SKM-1 (cell line): Measurements from ENCODE around the gene MGLL.

ENCODE experiments used
- DNase-seq: peaks from one replicate; lab custom pipeline; 2025; ENCODE audit not compliant: unreplicated experiment; lab: John Stamatoyannopoulos, UW

Gene MGLL

DNA sequence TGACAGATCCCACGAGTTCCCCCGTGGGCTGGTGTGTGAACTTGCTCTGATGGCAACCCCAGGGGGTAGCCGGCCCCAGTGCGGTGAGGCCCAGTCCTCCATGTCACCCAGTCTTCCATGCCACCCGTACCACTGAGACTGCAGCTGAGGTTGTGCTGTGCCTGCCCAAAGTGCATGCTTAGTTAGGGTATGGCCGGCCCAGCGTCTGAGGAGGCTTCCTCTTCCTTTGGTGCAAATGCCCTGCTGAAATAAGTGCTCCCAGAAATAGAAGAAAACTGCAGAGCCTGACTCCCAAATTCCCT is 31.5 kb downstream of the MGLL start:
- no peak for DNase-seq

DNA sequence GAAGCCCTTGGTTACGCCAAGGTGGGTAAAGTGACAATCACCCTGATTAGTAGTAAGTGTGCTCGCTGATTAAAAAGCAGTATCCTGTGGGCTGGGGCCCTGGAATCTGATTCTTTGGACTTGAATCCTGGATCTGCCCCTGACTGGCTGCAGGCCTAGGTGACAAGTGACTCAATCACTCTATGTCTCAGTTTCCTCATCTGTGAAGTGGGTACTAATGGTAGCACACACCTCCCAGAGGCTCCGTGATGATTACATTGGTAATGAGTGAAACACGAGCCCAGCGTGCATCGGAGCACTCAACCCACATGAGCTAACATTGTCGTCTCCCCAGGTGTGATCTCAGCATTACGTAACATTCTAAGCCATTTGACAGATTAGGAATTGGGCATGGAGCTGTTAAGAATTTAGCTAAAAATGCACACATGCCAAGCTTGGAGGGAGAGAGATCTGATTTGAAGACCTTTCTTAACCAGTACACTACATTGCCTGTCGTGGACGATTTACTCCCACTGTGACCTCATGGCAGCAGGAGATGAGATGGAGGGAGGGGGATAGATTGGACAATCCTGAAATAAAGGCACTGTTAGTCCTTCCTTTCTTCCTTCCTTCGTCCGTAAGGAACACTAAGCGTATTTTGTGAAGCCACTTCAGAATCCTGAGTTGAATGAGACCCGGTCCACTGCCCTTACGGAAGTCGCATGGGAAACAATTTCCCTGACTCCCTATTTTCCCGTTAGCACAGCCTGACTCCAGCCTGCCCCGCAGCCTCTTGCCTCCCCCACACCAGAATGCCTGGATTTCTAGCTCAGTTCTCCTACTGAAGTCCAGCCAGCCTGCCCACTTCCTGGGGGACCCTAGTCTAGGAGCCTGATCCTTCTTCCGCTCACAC is 32.1 kb downstream of the MGLL start:
- no peak for DNase-seq

DNA sequence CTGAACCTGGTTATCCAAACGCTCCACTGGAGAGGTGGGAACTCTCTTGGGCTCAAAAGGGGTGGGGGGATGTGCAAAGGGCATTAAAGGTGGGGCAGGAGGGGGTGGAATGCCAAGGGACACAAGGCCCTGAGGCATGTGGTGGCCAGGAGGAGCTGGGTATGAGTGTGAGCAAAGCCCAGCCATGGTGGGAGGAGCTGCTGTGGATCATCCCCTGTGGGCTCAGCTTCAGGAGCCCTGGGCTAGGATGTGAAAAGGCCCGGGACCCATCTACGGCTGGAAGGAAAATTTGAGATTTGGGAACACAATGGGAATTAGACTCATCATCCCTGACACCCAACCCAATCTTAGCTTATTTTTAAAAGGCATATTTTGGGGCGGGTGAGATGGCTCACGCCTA is 33.3 kb downstream of the MGLL start:
- DNase-seq: no peak

DNA sequence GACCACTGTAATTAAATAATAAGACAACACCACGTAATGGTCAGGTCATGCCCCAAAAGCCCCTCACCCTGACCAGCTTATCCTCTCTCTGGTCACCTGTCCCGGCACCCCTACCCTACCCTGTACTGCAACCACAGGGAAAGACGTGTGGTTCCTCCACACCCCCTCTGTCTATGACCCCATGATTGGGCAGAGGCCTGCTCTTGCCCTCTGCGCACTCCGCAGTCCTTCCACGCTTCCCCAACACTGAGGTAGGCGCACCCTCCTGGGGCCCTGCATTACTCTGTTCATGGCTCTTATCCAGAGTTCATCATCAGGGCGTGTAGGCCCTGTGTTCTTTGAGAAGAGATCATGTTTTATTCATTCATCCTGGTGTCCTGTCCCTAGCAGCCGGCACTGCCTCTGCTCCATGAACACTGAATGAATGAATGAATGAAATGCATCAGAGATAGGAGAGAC is 33.8 kb downstream of the MGLL start:
- no peak for DNase-seq

DNA sequence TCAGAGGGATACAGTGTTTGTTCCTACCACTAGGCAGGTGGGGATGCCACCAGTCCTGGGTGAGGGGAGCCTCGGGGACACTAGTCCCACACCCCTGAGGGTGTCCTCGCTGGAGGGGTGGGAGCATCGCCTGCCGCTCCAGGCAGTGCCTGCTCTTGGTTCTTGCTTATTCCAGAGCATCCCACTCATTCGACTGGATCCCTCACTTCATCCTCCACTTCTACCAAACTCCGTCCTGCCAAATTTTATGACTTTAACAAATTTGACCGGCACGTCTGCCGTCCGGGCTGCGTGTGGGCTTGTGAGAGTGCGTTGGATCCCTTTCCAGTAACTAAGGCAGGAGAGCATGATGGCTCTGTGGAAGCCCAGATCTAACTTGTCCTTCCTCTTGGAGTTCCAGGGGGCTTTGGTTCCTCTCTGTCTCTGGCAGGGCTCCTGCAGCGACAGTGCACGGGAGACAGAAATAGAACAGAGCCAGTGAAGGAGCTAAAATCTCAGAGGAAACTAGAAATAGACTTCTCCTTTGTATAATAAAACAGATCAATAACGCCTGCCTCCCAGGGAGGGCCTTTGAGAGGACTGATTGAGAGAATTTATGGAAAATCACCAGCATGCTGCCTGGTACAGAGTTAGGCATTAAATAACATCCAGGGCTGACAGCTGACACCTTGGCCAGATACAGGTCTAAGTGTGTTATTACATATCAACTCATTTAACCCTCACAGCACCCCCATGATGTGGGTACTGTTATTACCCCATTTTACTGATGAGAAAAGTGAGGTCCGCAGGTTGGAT is 34.5 kb downstream of the MGLL start:
- DNase-seq: no peak

DNA sequence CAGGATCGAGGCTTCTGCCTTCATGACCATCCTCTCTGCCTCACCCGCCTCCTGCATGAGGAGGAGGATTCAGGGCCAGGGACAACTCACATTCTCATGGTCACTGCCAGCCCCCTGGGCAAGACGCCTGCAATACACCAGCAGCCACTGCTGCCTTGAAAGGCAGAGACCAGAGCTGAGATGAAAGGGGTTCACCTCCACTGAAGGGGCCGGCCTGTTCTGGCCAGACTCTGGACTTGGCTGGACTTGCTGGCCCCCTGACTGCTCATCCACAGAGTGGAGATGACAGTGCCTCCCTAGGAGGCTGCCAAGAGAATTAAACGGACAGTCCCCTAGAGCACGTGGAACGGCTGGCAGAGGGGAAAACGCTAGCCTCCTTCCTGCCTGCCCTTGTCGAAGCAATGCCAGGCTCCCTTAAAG is 35.2 kb downstream of the MGLL start:
- DNase-seq: no peak

DNA sequence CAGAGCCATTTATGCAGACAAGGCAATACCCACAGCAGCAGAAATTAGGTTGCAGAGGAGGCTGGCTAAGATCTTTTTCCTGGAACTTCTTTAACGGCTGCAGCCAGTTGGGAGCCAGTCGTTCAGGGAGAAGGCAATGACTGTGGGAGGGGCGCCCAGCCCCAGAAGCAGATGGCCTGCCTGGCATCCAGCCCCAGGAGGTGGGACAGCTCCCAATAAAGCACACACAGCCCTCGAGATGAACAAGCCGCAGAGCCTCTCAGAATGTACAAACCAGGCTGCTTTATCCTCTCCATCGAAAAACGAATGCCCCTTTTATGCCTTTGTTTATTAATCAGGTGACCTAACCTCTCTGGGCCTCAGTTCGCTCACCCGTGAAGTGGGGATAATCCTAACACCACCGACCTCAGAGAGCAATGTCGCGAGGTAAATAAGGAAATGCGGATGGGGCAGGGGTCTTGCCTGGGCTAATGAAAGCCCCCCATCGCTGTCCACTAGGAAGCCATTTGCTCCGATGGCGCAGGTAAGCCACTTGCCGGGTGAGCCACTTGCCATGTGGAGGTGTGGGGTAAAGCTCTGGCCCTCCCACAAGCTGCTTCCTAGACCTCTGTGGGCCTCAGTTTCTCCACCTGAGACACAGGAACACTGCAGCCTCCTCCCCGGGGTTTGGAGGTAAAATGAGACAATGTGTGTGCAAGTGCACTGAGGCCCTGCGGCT is 35.8 kb downstream of the MGLL start:
- DNase-seq: no peak

DNA sequence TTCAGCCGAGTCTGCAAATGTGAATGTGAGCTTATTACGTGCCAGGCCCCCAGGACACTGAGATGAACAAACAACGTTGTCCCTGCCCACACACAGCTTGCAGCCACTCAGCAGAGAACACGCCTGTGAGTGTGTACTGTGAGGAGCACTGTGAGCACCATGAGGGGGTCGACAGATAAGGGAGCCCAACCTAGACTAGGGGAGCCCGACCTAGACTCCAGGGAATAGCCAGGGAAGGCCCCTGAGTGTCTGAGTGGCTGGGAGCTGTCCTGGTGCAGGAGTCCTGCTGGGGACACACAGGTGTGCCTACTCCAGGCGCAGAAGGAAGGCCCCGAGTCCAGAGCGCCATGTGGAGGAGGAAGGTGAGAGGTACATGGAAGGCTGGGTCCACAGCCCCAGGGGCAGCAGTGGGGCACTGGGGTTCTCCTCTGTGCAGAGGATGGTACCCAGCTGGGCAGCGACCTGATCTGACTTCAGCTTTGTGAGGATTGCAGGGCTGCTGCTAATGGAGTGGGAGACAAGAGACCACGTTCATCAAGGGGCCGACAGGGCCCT is 36.5 kb downstream of the MGLL start:
- DNase-seq: no peak

DNA sequence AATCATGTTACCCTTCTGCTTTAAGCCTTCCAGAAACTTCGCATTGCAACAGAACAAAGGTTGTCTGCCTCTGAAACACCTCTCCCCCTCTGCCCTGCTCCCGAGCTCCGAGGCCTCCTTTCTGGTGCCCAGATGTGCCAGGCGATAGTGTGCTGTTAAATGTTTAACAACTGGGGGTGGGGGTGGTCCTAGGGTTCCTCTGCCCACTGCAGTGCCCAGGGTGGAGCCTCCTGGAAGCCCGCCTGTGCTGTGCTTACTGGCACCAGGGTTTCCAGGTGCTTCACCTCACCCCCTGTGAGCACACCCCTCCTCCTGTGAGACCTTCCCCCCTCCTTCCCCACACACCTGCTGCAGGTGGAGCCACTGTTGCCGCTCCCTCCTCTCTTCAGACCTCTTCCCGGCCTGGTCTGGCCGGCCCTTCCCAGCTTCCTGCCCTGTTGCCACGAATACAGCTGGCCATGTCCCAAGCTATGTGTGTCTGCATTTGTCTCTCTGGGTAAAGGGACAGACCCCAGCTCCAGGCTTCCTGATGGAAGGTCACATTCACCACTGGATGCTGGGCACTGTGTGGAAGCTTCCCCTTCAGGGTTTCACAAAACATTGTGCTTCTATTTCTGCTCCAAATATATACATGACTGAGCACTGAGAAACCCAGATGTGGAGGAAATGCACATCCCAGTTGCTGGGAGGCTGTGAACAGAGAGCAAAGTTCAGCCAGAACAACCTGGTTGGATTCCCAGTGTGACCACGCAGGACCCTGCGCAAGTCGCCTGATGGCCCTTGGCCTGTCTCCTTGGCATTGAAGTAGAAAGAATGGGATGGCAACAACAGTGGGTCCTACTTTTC is 37.2 kb downstream of the MGLL start:
- no peak for DNase-seq

DNA sequence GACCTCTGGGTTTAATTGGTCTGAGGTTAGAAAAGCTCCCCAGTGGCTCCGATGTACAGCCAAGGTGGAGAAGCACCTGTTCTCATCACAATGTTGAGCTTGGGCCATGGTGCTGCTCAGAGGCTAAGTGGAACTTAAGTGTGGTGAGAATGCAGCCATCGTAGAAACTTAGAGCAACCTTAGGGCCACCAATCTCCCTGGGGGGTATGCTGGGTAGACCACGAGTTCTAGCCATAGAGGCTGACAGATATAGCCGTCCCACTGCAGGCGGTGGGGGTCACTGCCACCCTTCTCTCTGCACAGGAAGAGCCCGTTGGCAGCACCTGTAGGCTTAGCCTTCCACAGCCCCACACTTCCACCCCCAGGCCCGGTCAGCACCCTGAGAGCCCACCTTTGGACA is 38.0 kb downstream of the MGLL start:
- no peak for DNase-seq

DNA sequence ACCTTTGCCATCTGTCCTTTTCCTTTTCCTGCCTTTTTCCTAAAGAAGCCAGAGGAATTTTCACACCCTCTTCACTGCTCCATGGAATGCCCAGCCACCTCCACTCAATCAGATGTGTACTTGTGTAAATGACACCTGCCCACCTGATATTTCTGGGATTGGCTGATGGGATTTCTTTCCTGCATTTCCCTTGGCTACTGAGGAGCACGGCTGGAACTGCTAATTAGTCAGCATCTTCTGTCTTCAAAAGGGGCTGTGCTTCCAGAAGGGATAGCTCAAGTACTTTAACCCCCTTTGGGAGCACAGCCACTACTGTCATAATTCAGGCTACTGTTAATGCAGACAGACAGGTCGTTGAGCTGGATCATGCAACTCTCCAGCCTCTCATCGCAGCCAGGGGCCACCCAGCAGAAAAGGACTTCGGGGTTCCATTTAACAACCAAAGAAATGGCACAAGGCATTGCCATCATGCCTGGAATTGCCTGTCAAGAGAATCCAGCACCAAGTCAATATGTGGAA is 38.6 kb downstream of the MGLL start:
- no peak for DNase-seq

DNA sequence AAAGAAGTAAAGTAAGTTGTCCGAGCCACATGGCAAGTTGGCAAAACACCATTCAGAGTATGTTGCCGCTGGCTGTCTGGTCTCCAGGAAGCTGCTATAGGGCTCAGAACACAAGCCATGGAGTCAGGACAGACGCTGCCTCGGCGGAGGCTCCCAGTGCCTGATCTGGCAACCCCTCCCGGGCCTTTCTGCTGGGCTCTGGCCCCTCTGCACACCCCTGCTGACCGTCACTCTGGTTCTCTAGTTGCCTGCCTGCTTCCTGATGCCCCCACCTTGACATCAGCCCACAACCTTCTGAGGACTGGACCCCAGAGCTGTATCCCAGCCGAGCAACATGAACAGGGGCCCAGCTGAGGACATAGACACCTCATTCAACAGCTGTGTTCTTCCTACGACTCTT is 39.1 kb downstream of the MGLL start:
- no peak for DNase-seq

DNA sequence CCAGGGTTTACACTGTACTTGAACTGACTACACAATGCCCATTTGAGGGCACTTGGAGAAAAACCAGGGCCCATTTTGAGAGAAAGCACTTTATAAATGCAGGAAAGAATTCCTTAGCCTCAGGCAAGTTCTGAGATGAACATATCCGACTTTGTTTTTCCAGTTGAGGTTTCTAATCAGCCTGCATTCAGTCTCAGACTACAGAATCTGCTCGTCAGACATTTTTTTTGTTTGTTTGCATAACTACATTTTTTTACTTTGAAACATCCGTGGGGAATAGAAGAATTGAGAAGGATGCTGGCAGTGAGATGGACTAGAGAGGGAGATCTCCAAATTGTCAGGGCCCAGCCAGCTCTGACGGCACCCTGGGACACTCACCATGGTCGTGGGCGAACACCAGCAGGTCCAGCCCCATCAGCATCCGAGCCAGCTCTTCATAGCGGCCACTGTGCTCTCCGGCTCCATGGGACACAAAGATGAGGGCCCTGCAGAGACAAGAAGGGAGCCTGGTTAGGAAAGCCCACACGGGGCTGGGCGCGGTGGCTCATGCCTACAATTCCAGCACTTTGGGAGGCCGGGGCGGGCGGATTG is 40.8 kb downstream of the MGLL start:
- DNase-seq: no peak

DNA sequence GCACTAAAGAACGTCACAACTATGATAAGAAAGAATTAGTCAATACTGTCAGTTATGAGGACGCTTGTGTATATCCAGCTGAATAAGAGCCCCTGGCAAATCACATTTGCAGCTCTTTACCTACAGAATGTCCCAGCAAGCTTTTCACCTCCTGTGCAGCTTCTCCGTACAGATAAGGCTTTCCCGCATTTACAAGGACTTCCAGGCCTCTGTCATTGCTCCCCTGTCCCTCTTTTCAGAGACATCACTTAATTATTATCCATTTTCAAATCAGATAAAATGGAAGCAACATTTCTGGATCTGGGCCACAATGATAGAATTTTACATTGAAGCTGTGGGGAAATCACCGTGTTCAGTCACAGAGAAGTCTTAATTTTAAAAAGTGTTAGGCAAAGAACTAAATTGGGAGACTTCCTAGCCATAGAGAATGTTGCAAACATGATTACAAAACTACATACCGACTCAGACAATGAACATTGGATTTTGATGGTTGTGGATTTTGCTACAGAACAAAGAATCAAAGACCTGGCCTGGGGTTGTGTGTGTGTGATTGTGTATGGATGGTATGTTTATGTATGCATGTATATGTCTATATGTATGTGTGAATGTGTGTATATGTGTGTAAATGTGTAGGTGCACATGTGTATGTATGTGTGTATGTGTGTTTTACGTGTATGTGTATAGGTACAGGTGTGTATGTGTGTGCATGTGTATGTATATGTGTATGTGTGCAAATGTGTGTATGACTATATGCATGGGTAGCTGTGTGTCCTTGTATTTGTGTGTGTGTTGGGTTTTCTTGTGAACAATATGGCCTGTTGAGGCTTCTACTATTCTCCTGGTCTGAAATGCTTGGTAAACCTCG is 41.5 kb downstream of the MGLL start:
- no peak for DNase-seq

DNA sequence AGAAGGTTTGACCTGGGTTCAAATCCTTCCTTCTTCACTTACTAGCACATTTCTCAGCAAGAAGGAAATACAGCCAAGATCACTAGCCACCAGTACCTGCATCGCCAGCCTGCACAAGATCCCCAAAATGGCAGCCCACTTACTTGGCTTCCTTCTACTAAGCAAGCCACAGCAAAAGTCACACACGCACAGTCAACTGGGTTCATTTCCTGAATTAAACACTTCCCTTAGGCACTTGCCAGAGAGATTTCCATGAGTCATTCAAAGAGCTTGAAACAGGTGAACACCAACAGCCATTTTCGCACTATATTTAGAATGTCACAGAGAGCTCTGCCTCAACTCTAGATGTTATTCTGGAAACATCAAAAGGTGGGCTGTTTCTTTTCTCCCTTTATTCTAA is 42.6 kb downstream of the MGLL start:
- peak; percentile 25 for DNase-seq

DNA sequence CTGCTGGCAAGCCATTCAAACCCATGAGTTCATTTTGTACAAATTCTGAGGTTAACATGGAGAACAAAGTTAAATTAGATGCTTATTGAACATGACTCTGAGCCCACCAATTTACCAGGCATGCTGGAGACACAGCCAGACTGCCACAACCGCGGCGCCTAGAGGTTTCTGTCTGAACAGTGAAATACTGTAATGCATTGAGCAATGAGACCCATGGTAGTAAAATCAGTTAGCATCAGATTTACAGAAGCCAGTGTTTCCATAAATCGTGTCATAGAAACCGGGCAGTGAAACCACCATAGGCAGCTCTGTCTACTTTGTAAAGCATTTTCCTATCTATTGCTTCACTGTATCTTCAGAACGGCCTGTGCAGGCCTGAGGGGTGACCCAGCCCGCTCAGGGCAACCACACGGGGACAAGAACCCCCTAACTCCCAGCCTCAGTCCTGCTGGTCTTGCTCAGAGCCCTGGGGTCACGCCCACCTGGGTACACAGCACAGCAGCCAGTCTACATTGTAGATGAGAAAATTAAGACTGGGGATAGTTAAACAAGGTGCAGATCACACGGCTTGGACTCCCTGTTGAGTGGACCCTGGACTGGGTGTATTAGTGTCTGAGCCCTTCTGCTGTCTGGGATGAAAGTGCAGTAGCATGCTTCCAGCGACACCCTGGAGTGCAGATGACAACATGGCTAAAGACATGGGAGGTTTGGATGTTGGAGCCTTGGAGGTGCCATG is 44.2 kb downstream of the MGLL start:
- DNase-seq: no peak

DNA sequence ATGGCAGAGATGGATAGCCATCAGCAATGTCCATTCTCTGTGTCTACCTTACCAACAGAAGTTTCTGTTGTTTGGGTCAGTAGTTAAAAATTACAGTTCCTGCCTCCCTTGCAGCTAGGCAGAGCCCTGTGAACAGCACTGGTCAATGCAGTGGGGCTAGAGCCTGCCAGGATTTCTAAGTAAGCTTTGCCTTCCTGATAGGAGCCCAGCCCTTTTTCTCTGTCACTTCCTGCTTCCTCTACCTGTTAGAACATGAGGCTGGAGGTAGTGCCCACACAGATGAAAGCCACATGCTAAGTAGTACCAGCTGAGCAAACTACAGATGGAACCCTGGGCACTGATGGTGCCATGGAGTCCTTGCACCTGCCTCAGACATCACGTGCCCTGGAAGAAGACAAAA is 45.0 kb downstream of the MGLL start:
- DNase-seq: no peak

DNA sequence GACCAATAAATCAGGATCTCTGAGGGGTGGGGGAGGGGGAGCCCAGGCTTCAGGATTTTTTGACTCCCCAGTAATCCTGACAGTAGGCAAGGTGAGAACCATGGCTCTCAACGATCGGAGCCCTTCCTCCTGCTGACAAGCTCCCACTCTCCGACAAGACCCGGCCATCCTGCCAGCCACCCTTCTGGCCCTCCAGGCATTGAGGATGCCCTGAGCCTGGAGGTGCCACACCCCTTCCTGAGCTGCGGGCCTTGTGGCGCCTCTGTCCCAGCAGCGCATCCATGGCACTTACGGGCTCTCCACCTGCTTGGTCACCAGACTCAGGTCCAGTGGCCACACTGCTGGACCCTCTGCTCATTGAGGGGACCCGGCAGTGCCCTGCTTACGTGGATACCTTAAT is 46.0 kb downstream of the MGLL start:
- DNase-seq: no peak
